Ovary (tissue), 3 donors: ENCODE measurements around the gene GRIN2D.

Source experiments
- CTCF ChIP-seq, 3 donors: fragments of 450-650 bp in 2 of 3; fragments of 200-600 bp in 1 of 3; IDR thresholded peaks; one replicate each; pipeline versions ENCODE4 v1.5.1 to v1.8.0; 2016 to 2022; ENCODE audit warnings: antibody characterized with exemption in 3 of 3, mild to moderate bottlenecking in 1 of 3
- EP300 ChIP-seq: sonication (generic); formaldehyde crosslinking; IDR thresholded peaks from one replicate; pipeline ENCODE4 v1.6.1; 2017; ENCODE audit warnings: antibody characterized with exemption
- POLR2A ChIP-seq: fragments of 450-650 bp; IDR thresholded peaks from one replicate; pipeline ENCODE4 v1.6.1; 2017; ENCODE audit warnings: antibody characterized with exemption, mild to moderate bottlenecking, moderate library complexity
- donor health status: DM: no; HTN: no; CAD: no.

DNA sequence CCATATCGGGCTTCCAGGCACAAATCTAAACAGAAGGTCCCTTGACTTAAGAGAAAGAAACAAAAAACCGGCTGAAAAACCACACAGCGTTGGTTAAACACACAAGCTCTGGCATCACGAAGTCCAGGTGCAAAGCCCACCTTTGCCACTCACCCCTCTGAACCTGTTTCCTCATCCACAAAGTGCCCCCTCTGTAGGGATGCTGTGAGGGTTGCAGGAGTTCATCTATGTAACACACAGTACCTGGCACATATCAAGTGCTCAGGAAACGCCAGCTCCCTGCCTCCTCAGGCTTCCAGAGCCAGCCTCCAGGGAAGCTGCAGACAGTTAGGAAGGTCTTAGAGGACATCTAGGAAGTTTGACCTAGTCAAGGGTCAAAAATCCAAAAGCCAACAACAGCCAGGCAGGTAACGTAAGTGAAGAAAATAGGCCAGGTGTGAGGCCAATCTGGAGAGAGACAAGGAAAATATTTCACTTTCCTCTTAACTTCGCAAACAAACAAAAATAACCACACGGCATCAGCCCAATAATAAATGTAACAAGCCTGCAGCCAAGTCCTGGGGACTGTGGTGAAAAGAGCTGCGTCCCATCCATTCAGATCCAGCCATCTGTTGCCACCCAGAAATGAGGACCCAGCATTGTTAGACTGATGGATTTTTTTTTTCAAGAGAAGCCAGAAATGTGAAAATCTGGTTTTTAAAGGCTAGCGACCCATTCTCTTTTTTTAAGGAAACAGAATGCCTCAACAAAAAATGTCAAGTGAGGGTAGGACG lies 12.1 kb upstream of the GRIN2D start:
- no peak for TF ChIP-seq CTCF (IDR thresholded peaks at IDR 0.05)
- no peak for TF ChIP-seq POLR2A
- no peak for TF ChIP-seq EP300
